ENCODE measurements around the gene TNFSF11. TPM values are rescaled to one million over a fixed set of nuclear protein-coding genes. Genes with fewer than 3 reads are reported as not detected.

TNFSF11 gene
- total RNA-seq, 1 experiment from 2014 or later, result 3.5 TPM

- Histone ChIP-seq H3K79me2 (ENCODE audit: insufficient read depth, low read length) (no peaks in the 10 kb centered on the region), H2AFZ (ENCODE audit: low read length) (no peak overlapping the region), H3K27ac (ENCODE audit: insufficient read length, low read depth, low read length) (no peak overlapping the region), H2BK20ac (ENCODE audit: low read depth, low read length, poor library complexity, severe bottlenecking) (no peak overlapping the region), H3T11ph (ENCODE audit: low read length) (no peak overlapping the region), H3K18ac (ENCODE audit: insufficient read length, low read depth, low read length) (no peak overlapping the region), H3K27me3 (ENCODE audit: insufficient read depth, low read length) (no peaks in the 10 kb centered on the region), H3K4me2 (ENCODE audit: insufficient read depth, insufficient read length, low read length) (no peak overlapping the region), H3K79me1 (ENCODE audit: insufficient read depth, low read depth, low read length, poor library complexity, severe bottlenecking) (no peaks in the 10 kb centered on the region), H4K5ac (ENCODE audit: insufficient read length, low read depth, low read length) (no peak overlapping the region), H2AK5ac (ENCODE audit: insufficient read length, low read length) (no peak overlapping the region), H2BK5ac (ENCODE audit: insufficient read length, low read length) (no peak overlapping the region), H3K23ac (ENCODE audit: insufficient read length, low read depth, low read length) (no peak overlapping the region), H2BK120ac (ENCODE audit: low read depth, low read length, poor library complexity, severe bottlenecking) (no peak overlapping the region), H3K23me2 (ENCODE audit: insufficient read length, low read depth, low read length, poor library complexity, severe bottlenecking) (no peaks in the 10 kb centered on the region), H4K20me1 (ENCODE audit: control insufficient read depth, insufficient read depth, insufficient read length) (no peaks in the 10 kb centered on the region), H2BK12ac (ENCODE audit: insufficient read length, low read depth, low read length) (no peak overlapping the region), H3K9ac (ENCODE audit: extremely low read depth, insufficient read length, low read length) (no peak overlapping the region), H3K9me3 (ENCODE audit: control insufficient read depth, low read depth, low read length) (no peaks in the 10 kb centered on the region), H3K56ac (ENCODE audit: insufficient read length, low read depth, low read length) (no peak overlapping the region), H4K8ac (replicated peaks; ENCODE audit: insufficient read length, low read depth, low read length) (no peak overlapping the region), H3K14ac (ENCODE audit: insufficient read depth, low read length) (no peak overlapping the region), H3K4me1 (ENCODE audit: insufficient read depth, low read length) (peaks cover 9% of the 10 kb centered on the region), H4K91ac (ENCODE audit: insufficient read length, low read depth, low read length) (no peak overlapping the region), H3K4ac (ENCODE audit: low read depth, low read length) (no peak overlapping the region), H2BK15ac (ENCODE audit: low read depth, low read length) (no peak overlapping the region)
- no peak for TF ChIP-seq CTCF (conservative IDR thresholded peaks at IDR 0.05)
- Mint-ChIP-seq H3K9me3 (no peaks in the 10 kb centered on the region; a peak in 1 of 5 replicates), H3K27ac (no peak overlapping the region), H3K4me1 (peaks cover 18 to 27% of the 10 kb centered on the region in 2 experiments), H3K36me3 (ENCODE audit: insufficient read depth in 1 of 3, low read depth in 3 of 3) (no peaks in the 10 kb centered on the region), H3K27me3 (ENCODE audit: low read depth) (no peaks in the 10 kb centered on the region), H3K4me3 (no peak overlapping the region)
- no peak for DNase-seq
- WGBS (ENCODE audit: extremely low coverage, insufficient read length, low lambda C conversion rate), result no CpG with 5 or more reads among the region's 6 CpGs
Measured at GRCh38 chr13:42651936-42652641, 78.1 kb downstream of the TNFSF11 start.
